ENCODE results near the gene KIAA1671.

The KIAA1671 gene

GRCh38 chr22:25083807-25084200 lies 131.3 kb downstream of the KIAA1671 start:
- no peak overlapping the region for H3K27ac ChIP-seq
- TF ChIP-seq CTCF (conservative IDR thresholded peaks at IDR 0.05) (no peak), ZFX (IDR thresholded peaks at IDR 0.05) (no peak)

GRCh38 chr22:25084405-25085107 lies 132.0 kb downstream of the KIAA1671 start:
- no peak overlapping the region for H3K27ac ChIP-seq
- no peak for TF ChIP-seq CTCF (conservative IDR thresholded peaks at IDR 0.05)
- no peak for TF ChIP-seq ZFX (IDR thresholded peaks at IDR 0.05)

GRCh38 chr22:25085156-25085555 lies 132.6 kb downstream of the KIAA1671 start:
- H3K27ac ChIP-seq, result no peak overlapping the region
- TF ChIP-seq CTCF (conservative IDR thresholded peaks at IDR 0.05), result no peak

GRCh38 chr22:25085930-25086901 lies 133.7 kb downstream of the KIAA1671 start:
- no peak overlapping the region for H3K27ac ChIP-seq
- TF ChIP-seq CTCF (conservative IDR thresholded peaks at IDR 0.05) (no peak), ZFX (IDR thresholded peaks at IDR 0.05) (no peak)

GRCh38 chr22:25086902-25087282 lies 134.4 kb downstream of the KIAA1671 start:
- H3K27ac ChIP-seq, result no peak overlapping the region
- no peak for TF ChIP-seq ZFX (IDR thresholded peaks at IDR 0.05)
- TF ChIP-seq CTCF (conservative IDR thresholded peaks at IDR 0.05), result no peak

- TF ChIP-seq CTCF (conservative IDR thresholded peaks at IDR 0.05), result no peak
- no peak for TF ChIP-seq ZFX (IDR thresholded peaks at IDR 0.05)
- H3K27ac ChIP-seq, result no peak overlapping the region
These were observed 137.8 kb downstream of the KIAA1671 start for GRCh38 chr22:25090225-25090890.
